ENCODE data around the gene ZNF580. TPM values are rescaled to one million over a fixed set of nuclear protein-coding genes. Genes with fewer than 3 reads are reported as not detected.

ZNF580 gene
- total RNA-seq, 2 donors from 2014 or later, result 15.3 to 26.2 TPM

DNA sequence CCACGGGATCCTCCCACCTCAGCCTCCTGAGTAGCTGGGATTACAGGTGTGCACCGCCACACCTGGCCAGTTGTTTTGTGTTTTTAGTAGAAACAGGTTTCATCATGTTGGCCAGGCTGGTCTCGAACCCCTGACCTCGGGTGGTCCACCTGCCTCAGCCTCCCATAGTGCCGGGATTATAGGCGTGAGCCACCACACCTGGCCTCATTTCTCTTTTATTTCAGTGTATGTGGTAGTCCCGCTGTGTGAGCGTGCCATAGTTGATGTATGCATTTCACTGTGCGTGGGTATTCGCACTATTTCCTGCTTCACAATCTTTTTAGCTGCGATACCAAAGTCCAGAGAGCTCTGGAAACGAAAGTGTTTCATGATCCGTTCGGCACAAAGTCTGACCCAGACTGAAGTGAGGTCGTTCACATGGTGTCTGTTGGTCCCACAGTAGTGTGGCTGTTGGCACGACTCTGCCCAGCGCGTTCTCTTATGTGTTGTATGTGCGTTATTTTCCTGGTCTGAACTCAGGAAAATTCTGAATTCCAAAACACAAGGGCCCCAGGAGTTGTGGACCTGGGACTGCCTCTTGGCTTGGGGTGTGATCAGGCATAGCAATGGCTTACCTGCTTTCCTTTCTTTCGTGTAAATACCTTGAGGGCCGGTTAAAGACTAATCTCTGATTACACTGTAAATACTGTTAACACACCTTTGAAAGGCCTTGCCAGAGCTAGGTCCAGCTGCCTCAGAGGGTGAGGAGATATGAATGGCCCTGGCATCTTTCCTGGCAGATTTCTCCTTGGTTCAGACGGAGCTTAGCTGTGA is 42.9 kb downstream of the ZNF580 start:
- TF ChIP-seq, protein P1, sequence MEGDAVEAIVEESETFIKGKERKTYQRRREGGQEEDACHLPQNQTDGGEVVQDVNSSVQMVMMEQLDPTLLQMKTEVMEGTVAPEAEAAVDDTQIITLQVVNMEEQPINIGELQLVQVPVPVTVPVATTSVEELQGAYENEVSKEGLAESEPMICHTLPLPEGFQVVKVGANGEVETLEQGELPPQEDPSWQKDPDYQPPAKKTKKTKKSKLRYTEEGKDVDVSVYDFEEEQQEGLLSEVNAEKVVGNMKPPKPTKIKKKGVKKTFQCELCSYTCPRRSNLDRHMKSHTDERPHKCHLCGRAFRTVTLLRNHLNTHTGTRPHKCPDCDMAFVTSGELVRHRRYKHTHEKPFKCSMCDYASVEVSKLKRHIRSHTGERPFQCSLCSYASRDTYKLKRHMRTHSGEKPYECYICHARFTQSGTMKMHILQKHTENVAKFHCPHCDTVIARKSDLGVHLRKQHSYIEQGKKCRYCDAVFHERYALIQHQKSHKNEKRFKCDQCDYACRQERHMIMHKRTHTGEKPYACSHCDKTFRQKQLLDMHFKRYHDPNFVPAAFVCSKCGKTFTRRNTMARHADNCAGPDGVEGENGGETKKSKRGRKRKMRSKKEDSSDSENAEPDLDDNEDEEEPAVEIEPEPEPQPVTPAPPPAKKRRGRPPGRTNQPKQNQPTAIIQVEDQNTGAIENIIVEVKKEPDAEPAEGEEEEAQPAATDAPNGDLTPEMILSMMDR (IDR thresholded peaks at IDR 0.05), result no peak

DNA sequence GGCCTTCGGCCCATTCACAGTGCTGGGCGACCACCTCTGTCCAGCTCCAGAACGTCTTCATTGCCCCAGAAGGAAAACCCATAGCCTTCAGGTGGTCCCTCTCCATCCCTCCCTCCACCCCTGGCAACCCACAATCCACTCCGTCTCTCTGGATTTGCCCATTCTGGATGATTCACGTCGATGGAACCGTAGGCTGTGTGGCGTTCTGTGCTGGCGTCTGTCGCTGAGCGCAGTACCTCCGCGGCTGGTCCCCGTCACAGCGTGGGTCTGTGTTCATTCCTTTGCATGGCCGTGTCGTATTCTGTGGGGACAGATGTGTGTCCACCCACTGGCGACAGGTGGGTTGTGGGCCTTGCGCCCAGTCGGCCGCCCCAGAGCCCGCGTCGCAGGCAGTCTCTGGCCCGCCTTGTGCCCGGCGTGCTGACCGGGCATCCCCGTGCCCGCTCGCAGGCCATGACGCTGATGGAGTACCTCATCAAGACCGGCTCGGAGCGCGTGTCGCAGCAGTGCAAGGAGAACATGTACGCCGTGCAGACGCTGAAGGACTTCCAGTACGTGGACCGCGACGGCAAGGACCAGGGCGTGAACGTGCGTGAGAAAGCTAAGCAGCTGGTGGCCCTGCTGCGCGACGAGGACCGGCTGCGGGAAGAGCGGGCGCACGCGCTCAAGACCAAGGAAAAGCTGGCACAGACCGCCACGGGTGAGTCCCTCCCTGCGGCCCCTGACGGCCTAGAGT is 44.3 kb downstream of the ZNF580 start:
- TF ChIP-seq, protein P1 (IDR thresholded peaks at IDR 0.05), result no peak
- Histone ChIP-seq H3K27me3 (no peaks in the 10 kb centered on the region), H3K27ac (no peak overlapping the region), H3K9me3 (no peaks in the 10 kb centered on the region), H3K36me3 (peaks cover 83% of the 10 kb centered on the region), H3K4me1 (peaks cover 0 to 18% of the 10 kb centered on the region in 2 donors), H3K4me3 (no peak overlapping the region)
- DNase-seq (ENCODE audit: low spot score), result no peak

More for the DNA sequence above, 42.9 kb downstream of the ZNF580 start:
- H3K4me1 ChIP-seq, result peaks cover 0 to 30% of the 10 kb centered on the region in 2 donors
- H3K36me3 ChIP-seq, result peaks cover 83% of the 10 kb centered on the region
- no peaks in the 10 kb centered on the region for H3K27me3 ChIP-seq
- H3K27ac ChIP-seq, result no peak overlapping the region
- DNase-seq (ENCODE audit: low spot score), result no peak
- H3K9me3 ChIP-seq, result no peaks in the 10 kb centered on the region
- no peak overlapping the region for H3K4me3 ChIP-seq

GRCh38 chr19:55685776-55686175 is 45.0 kb downstream of the ZNF580 start:
- Histone ChIP-seq H3K4me1 (peaks cover 0 to 15% of the 10 kb centered on the region in 2 donors), H3K9me3 (no peaks in the 10 kb centered on the region), H3K27me3 (no peaks in the 10 kb centered on the region), H3K36me3 (peaks cover 83% of the 10 kb centered on the region), H3K27ac (no peak overlapping the region), H3K4me3 (no peak overlapping the region)
- TF ChIP-seq, protein P1 (IDR thresholded peaks at IDR 0.05), result no peak
- DNase-seq (ENCODE audit: low spot score), result no peak

DNA sequence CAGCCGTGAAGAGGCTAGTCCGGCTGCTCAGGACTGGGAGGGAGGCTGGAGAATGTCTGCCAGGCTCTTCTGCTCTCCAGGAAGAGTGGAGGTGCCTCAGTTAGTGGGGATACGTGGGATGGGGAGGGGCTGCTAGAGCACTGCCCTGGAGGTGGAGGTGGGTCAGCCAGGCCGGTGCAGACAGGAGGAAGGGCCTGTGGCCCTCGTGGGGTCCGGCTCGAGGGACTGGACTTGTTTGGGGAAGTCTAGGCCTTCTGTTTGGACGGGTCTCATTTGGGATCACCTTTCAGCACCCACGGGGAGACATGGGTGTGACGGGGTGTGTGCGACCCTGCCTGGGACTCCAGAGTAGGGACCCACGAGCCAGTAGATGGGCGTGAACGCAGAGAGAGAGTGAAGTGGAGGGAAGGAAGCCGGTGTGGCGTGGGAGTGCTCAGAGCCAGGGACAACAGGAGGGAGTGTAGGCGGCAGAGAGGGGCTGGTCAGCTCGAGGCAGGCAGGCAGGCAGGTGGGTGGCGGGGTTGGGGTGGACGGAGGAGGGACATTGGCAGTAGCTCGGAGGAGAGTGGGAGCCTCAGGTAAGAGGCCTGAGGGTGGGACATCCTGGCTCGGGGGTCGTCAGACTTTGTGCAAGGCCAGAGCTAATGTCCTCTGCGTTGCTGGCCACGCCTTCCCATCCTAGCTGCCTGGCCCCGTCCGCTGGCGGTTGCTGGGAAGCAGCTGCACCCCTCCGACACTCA is 45.7 kb downstream of the ZNF580 start:
- H3K27ac ChIP-seq, result no peak overlapping the region
- no peak for DNase-seq (ENCODE audit: low spot score)
- peaks cover 0 to 15% of the 10 kb centered on the region in 2 donors for H3K4me1 ChIP-seq
- TF ChIP-seq, protein P1 (IDR thresholded peaks at IDR 0.05), result no peak
- no peak overlapping the region for H3K4me3 ChIP-seq
- H3K9me3 ChIP-seq, result no peaks in the 10 kb centered on the region
- peaks cover 82% of the 10 kb centered on the region for H3K36me3 ChIP-seq
- H3K27me3 ChIP-seq, result no peaks in the 10 kb centered on the region

DNA sequence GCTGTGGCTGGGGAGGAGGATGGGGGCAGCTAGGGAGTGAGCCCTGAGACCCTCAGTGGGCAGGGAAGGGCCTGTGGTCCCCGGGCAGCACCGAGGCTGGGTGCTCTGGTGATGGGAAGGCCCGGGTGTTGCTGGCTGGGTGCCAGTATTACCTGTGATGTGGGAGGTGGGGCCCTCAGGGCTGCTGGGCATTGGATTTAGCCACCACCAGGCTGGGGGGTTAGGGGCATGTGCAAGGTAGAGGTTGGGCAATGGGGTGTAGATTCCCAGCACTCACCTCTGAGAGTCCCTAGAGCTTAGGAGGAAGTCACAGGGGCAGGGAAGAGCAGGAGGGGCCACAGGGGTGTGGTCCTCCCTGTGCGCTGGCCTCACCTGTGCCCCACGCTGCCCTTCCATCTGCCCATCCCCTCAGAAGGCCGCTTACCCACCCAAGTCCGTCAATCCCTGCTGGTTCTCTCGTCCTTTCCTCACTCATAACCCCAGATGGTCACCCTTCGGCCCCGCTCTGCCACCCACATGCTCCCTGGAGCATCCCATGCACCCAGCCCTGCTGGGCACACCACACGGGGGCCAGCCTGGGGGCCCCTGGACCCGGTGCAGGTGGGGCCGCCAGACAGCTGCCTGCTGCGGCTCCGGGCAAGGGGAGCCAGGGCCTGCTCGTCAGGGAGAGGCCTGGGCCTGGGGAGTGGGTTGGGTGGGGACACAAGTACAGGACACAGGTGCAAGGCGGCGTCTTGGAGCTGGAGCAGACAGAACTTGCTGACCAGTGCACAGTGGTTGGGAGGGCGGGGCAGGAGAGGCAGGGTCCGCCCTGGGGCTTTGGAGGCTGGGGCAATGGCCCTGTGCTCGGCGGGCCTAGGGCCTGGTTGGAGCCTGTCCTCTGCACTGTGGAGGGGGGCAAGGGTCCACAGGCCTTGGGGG is 46.7 kb downstream of the ZNF580 start:
- TF ChIP-seq, protein P1 (IDR thresholded peaks at IDR 0.05), result no peak
- Histone ChIP-seq H3K27me3 (no peaks in the 10 kb centered on the region), H3K36me3 (peaks cover 83% of the 10 kb centered on the region), H3K9me3 (no peaks in the 10 kb centered on the region), H3K4me3 (no peak overlapping the region), H3K4me1 (peaks cover 0 to 15% of the 10 kb centered on the region in 2 donors), H3K27ac (no peak overlapping the region)
- no peak for DNase-seq (ENCODE audit: low spot score)

Measured in right atrium auricular region (tissue), 2 donors.